Smooth muscle cell (in vitro differentiated cells): Measurements from ENCODE around the gene FSIP1. TPM values are rescaled to one million over a fixed set of nuclear protein-coding genes. Genes with fewer than 3 reads are reported as not detected.

Experiments used
- DNase-seq: peaks from one replicate; lab custom pipeline; 2025; ENCODE audit not compliant: unreplicated experiment; lab: John Stamatoyannopoulos, UW
- H2AFZ ChIP-seq: fragments of 200-600 bp; sonication (generic); 2 replicates; pipeline ENCODE4 v1.6.0; 2016; ENCODE audit warnings: antibody characterized with exemption, low read depth, mild to moderate bottlenecking
- H3F3A ChIP-seq: fragments of 200-600 bp; sonication (generic); 2 replicates; pipeline ENCODE4 v1.6.0; 2017; ENCODE audit warnings: antibody characterized with exemption, low read depth
- H3K27ac ChIP-seq: fragments of 200-600 bp; sonication (generic); 2 replicates; pipeline ENCODE4 v1.5.1; 2016; ENCODE audit warnings: low read depth, mild to moderate bottlenecking
- H3K27me3 ChIP-seq: fragments of 200-600 bp; sonication (generic); 2 replicates; pipeline ENCODE4 v1.6.1; 2016; ENCODE audit warnings: low read depth, mild to moderate bottlenecking
- H3K36me3 ChIP-seq: fragments of 200-600 bp; sonication (generic); 2 replicates; pipeline ENCODE4 v1.5.1; 2016; ENCODE audit warnings: low read depth
- H3K4me1 ChIP-seq: fragments of 200-600 bp; sonication (generic); 2 replicates; pipeline ENCODE4 v1.5.1; 2016; ENCODE audit warnings: low read depth
- H3K4me2 ChIP-seq: fragments of 200-600 bp; sonication (generic); 2 replicates; pipeline ENCODE4 v1.6.0; 2016; ENCODE audit warnings: mild to moderate bottlenecking
- H3K4me3 ChIP-seq: fragments of 200-600 bp; sonication (generic); 2 replicates; pipeline ENCODE4 v1.5.1; 2016; ENCODE audit warnings: mild to moderate bottlenecking
- H3K79me2 ChIP-seq: fragments of 200-600 bp; sonication (generic); 2 replicates; pipeline ENCODE4 v1.6.0; 2016; ENCODE audit warnings: low read depth, mild to moderate bottlenecking
- H3K9ac ChIP-seq: fragments of 200-600 bp; sonication (generic); 2 replicates; pipeline ENCODE4 v1.6.0; 2016; ENCODE audit warnings: low read depth
- H3K9me3 ChIP-seq: fragments of 200-600 bp; sonication (generic); replicated peaks from 2 replicates; pipeline ENCODE4 v1.5.1; 2016; ENCODE audit warnings: low read depth
- H4K20me1 ChIP-seq: fragments of 200-600 bp; sonication (generic); 2 replicates; pipeline ENCODE4 v1.6.0; 2016; ENCODE audit warnings: low read depth
- WGBS: methylation state at CpG from one replicate; pipeline ENCODE4 v1.1.7; 2016; ENCODE audit warnings: low lambda C conversion rate; 5-methylcytosine and 5-hydroxymethylcytosine counted together
- polyA plus RNA-seq: library from polyadenylated mRNA; unstranded; fragments of >200 nt; fragmentation: Nextera tagmentation; extraction: Ambion mirVana; gene quantifications from 2 replicates; pipeline ENCODE4 v1.2.1, GENCODE V29; 2016
- total RNA-seq: library from RNA; depleted of rRNA; stranded (reverse); fragments of >200 nt; gene quantifications from 2 replicates; pipeline ENCODE4 v1.2.3, GENCODE V29; 2014
- TF ChIP-seq, protein P1 (sequence below): fragments of 200-600 bp; sonication (generic); IDR thresholded peaks from 2 replicates; pipeline ENCODE4 v1.5.1; 2017; ENCODE audit warnings: borderline replicate concordance, mild to moderate bottlenecking, antibody characterized with exemption; ENCODE audit not compliant: insufficient read depth, poor library complexity, severe bottlenecking

FSIP1 gene
- total and polyA plus RNA-seq, 2 experiments from 2014 or later, result 0.13 to 0.43 TPM

DNA sequence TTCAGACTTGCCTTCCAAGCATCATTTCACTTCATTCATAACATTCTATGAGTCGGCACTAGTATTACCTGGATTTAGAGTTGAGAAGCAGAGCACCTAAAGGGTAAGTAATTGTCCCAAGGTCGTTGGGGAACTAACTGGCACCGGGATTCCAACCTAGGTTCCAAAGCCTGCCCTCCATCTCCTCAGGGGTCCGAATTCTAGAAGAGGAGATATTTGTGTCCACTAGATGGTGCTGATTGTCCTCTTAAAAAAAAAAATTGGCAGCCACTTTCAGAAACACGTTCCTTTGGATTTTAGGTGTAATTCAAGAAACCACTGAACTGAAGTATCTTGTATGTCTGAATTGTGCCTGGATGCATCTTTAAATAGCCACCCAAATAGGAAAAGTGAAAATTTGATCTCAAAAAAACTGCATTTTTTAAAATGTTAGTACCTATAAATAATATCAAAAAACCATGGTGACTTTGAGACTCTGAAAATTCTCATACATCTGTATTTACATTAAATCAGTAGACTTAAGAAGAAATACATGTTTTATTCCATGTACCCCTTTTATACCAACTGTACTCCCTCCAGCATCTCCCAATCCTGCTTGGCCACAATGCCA, 3.9 kb upstream of the FSIP1 start:
- Histone ChIP-seq H3K36me3 (no peaks in the 10 kb centered on the region), H3F3A (peaks cover 9% of the 10 kb centered on the region), H4K20me1 (no peaks in the 10 kb centered on the region), H3K27ac (no peak overlapping the region), H3K9ac (no peak overlapping the region), H3K9me3 (no peaks in the 10 kb centered on the region), H3K4me3 (no peak overlapping the region), H3K79me2 (peaks cover 4% of the 10 kb centered on the region), H3K27me3 (no peaks in the 10 kb centered on the region), H2AFZ (no peak overlapping the region), H3K4me2 (no peak overlapping the region), H3K4me1 (peaks cover 14% of the 10 kb centered on the region)
- 13% methylated on average over 5 of the region's 5 CpGs for WGBS
- TF ChIP-seq, protein P1, sequence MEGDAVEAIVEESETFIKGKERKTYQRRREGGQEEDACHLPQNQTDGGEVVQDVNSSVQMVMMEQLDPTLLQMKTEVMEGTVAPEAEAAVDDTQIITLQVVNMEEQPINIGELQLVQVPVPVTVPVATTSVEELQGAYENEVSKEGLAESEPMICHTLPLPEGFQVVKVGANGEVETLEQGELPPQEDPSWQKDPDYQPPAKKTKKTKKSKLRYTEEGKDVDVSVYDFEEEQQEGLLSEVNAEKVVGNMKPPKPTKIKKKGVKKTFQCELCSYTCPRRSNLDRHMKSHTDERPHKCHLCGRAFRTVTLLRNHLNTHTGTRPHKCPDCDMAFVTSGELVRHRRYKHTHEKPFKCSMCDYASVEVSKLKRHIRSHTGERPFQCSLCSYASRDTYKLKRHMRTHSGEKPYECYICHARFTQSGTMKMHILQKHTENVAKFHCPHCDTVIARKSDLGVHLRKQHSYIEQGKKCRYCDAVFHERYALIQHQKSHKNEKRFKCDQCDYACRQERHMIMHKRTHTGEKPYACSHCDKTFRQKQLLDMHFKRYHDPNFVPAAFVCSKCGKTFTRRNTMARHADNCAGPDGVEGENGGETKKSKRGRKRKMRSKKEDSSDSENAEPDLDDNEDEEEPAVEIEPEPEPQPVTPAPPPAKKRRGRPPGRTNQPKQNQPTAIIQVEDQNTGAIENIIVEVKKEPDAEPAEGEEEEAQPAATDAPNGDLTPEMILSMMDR, result peak; percentile 66
- DNase-seq, result no peak

DNA sequence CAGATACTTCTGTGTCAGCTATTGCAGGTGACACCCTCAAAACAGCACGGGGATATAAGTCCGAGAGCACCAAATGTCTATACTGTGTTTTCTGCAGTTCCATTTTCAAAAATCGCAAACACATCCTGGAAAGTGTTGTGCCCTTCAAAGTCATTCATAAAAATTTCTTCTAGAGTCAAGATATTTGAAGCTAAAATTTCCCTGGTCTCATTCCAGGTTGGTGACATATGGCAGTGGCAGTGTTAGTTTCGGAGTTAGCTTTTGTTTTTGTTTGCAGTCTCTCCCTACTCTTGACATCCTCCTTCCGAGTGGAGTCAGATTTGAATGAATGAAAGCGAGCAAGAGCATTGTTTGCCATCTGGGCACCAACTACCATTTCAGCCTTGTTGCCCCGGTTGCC, 3.2 kb upstream of the FSIP1 start:
- DNase-seq, result no peak
- no peak overlapping the region for H3K9ac ChIP-seq
- H3K79me2 ChIP-seq, result peaks cover 4% of the 10 kb centered on the region
- H3F3A ChIP-seq, result peaks cover 9% of the 10 kb centered on the region
- 90% methylated on average over 7 of the region's 7 CpGs for WGBS
- H3K36me3 ChIP-seq, result no peaks in the 10 kb centered on the region
- peaks cover 14% of the 10 kb centered on the region for H3K4me1 ChIP-seq
- no peak overlapping the region for H2AFZ ChIP-seq
- H3K9me3 ChIP-seq, result no peaks in the 10 kb centered on the region
- H3K27me3 ChIP-seq, result no peaks in the 10 kb centered on the region
- H3K4me2 ChIP-seq, result no peak overlapping the region
- H4K20me1 ChIP-seq, result no peaks in the 10 kb centered on the region
- no peak overlapping the region for H3K4me3 ChIP-seq
- no peak overlapping the region for H3K27ac ChIP-seq
- TF ChIP-seq, protein P1, result no peak

DNA sequence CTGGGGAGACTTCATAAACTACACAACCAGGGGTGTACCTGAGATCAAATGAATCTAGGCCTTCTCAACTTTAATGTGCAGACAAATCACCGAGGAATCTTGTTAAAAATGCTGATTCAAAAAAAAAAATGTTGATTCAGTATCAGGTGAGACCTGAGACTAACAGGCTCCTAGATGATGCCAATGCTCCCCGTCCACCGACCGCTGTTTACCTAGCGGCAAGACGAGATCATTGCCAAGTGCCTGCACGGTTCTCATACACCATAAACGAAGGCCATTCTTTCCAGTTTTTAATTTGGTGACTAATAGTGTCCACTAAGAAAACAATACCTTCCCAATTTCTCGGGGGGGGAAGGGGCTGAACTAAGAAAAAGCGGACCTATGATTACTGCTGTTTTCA, 2.5 kb upstream of the FSIP1 start:
- Histone ChIP-seq H3K4me1 (peaks cover 14% of the 10 kb centered on the region), H3K27me3 (no peaks in the 10 kb centered on the region), H3K9ac (no peak overlapping the region), H4K20me1 (no peaks in the 10 kb centered on the region), H3K4me3 (no peak overlapping the region), H3K79me2 (peaks cover 4% of the 10 kb centered on the region), H3K27ac (no peak overlapping the region), H3K4me2 (no peak overlapping the region), H3K9me3 (no peaks in the 10 kb centered on the region), H3K36me3 (no peaks in the 10 kb centered on the region), H3F3A (peaks cover 9% of the 10 kb centered on the region), H2AFZ (no peak overlapping the region)
- TF ChIP-seq, protein P1, result no peak
- 88% methylated on average over 10 of the region's 10 CpGs for WGBS
- DNase-seq, result no peak

DNA sequence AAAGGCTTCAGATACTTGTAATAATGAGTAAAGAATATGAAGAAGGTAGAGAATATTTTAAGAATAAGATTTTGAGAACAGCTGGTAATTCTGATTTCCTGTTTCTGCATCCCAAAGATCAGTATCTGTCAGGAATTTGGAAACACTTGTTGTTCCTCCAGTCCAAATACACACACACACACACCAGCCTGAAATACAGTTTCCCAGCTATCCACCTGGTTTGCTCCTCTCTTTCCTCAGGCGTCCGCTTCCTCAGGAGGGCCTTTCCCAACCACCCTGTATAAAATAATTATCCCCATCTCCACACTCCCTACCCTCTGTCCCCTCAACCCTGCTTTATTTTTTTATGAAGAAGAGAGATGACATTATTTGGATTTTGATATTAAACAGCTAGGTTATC, 2.0 kb upstream of the FSIP1 start:
- Histone ChIP-seq H3K36me3 (no peaks in the 10 kb centered on the region), H3F3A (peaks cover 9% of the 10 kb centered on the region), H3K4me1 (peaks cover 14% of the 10 kb centered on the region), H3K79me2 (peaks cover 4% of the 10 kb centered on the region), H4K20me1 (no peaks in the 10 kb centered on the region), H3K4me3 (no peak overlapping the region), H2AFZ (no peak overlapping the region), H3K9me3 (no peaks in the 10 kb centered on the region), H3K9ac (no peak overlapping the region), H3K4me2 (no peak overlapping the region), H3K27ac (no peak overlapping the region), H3K27me3 (no peaks in the 10 kb centered on the region)
- TF ChIP-seq, protein P1, result no peak
- no peak for DNase-seq
- 96% methylated on average over 2 of the region's 2 CpGs for WGBS
